Measurements from ENCODE around the gene DUSP7.
"Not testable (repeated sequence)": the region's sequence is repeated elsewhere in the genome, so short reads cannot be mapped to it uniquely, and the experiment has no call there.

GRCh38 chr3:52033748-52034147, 22.6 kb downstream of the DUSP7 start:
- not testable (repeated sequence) for TF ChIP-seq POLR2A, CTCF (IDR thresholded peaks at IDR 0.05)
